ENCODE data around the gene ANKRD13C.

ANKRD13C gene

DNA sequence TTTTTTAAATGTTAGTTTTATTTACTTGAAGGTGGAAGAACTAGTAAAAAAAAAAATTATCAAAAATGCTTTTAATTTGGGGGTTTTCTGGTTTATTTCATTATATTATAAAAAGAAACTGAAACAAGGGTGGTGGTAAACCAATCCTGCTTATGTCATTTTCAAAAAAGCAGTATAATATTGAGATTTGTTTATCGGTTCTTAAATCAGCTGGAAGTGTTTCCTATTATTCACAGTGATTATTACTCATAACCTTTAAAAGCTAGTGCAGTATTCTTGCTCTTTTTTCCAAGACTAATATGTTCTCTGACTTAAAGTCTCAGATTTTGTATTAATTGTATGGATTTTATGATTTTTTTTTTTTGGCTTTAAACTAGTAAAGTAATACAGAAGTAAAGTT lies 143.7 kb downstream of the ANKRD13C start:
- DNase-seq, result no peak
